ENCODE measurements around the gene AGRN.
"Not testable (repeated sequence)": the region's sequence is repeated elsewhere in the genome, so short reads cannot be mapped to it uniquely, and the experiment has no call there.

AGRN gene

GRCh38 chr1:973459-974292 is 46.2 kb upstream of the AGRN start:
- no peak for TF ChIP-seq CTCF (IDR thresholded peaks at IDR 0.05; ENCODE audit: unreplicated experiment in 3 of 3)
- Mint-ChIP-seq H3K9me3 (peaks cover 3% of the 10 kb centered on the region), H3K27ac (no peak overlapping the region), H3K36me3 (ENCODE audit: low read depth) (peaks cover 4% of the 10 kb centered on the region), H3K4me3 (no peak overlapping the region), H3K4me1 (no peaks in the 10 kb centered on the region), H3K27me3 (ENCODE audit: low read depth) (peaks cover 51% of the 10 kb centered on the region)

- Mint-ChIP-seq H3K4me3 (no peak overlapping the region), H3K27ac (no peak overlapping the region), H3K9me3 (peaks cover 3% of the 10 kb centered on the region), H3K36me3 (ENCODE audit: low read depth) (peaks cover 4% of the 10 kb centered on the region), H3K4me1 (no peaks in the 10 kb centered on the region), H3K27me3 (ENCODE audit: low read depth) (peaks cover 45% of the 10 kb centered on the region)
- no peak for TF ChIP-seq CTCF (IDR thresholded peaks at IDR 0.05; ENCODE audit: unreplicated experiment in 3 of 3)
These were observed 45.7 kb upstream of the AGRN start for GRCh38 chr1:974293-974640.

DNA sequence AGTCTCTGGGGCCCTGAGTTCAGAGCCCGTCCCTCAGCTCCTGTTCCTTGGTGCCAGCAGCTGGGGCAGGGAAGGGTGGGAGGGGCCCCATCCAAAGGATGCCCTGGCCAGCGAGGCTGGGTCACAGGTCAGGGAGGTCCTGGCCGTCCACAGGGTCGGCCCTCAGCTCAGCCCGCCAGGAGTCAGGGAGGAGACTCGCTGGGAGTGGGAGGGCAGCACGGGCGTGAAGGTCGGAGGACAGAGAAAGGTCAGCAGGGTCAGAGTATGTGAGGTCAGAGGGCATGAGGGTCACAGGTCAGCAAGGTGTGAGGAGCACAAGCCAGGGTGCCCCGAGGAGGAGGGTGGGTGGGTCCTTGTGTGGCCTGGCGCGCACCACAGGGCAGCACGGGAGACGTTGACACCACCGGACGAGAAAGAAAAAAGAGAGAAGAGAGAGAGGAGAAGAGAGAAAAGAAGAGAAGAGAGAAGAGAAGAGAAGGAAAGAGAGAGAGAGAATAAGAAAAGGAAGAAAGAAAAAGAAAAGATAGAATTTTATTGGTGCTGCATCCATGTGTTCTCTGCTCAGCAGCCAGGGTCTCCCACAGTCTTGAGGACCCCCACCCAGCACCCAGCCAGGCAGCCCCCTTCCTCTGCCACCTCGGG is 45.1 kb upstream of the AGRN start:
- H3K9me3 Mint-ChIP-seq, result peaks cover 3% of the 10 kb centered on the region
- H3K27ac Mint-ChIP-seq, result no peak overlapping the region
- peaks cover 4% of the 10 kb centered on the region for H3K36me3 Mint-ChIP-seq (ENCODE audit: low read depth)
- no peak overlapping the region for H3K4me3 Mint-ChIP-seq
- H3K4me1 Mint-ChIP-seq, result no peaks in the 10 kb centered on the region
- no peak for TF ChIP-seq CTCF (IDR thresholded peaks at IDR 0.05; ENCODE audit: unreplicated experiment in 3 of 3)
- peaks cover 39% of the 10 kb centered on the region for H3K27me3 Mint-ChIP-seq (ENCODE audit: low read depth)

DNA sequence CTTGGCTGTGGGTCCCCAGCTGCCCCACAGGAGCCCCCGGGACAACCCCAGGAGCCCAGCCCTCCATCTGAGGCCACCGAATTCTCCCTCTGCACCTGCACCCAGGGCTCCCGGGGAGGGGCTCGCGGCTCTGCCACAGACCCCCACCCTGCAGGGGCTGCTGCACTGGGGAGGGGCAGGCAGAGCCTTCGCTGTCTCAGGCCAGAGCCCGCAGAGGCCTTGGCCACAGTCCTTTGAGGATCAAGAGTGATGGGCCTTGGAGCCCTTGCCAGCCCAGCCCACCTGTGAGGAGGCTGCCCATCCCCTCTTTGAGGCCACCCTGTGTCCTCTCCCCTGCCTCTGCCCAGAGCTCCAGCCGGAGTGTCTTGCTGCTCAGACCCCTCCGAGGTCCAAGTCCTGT is 44.6 kb upstream of the AGRN start:
- Mint-ChIP-seq H3K9me3 (peaks cover 3% of the 10 kb centered on the region), H3K4me3 (no peak overlapping the region), H3K4me1 (no peaks in the 10 kb centered on the region), H3K27me3 (ENCODE audit: low read depth) (peaks cover 34% of the 10 kb centered on the region), H3K27ac (peak overlapping the region in 1 of 3 experiments; percentile 31), H3K36me3 (ENCODE audit: low read depth) (peaks cover 4% of the 10 kb centered on the region)
- no peak for TF ChIP-seq CTCF (IDR thresholded peaks at IDR 0.05; ENCODE audit: unreplicated experiment in 3 of 3)

DNA sequence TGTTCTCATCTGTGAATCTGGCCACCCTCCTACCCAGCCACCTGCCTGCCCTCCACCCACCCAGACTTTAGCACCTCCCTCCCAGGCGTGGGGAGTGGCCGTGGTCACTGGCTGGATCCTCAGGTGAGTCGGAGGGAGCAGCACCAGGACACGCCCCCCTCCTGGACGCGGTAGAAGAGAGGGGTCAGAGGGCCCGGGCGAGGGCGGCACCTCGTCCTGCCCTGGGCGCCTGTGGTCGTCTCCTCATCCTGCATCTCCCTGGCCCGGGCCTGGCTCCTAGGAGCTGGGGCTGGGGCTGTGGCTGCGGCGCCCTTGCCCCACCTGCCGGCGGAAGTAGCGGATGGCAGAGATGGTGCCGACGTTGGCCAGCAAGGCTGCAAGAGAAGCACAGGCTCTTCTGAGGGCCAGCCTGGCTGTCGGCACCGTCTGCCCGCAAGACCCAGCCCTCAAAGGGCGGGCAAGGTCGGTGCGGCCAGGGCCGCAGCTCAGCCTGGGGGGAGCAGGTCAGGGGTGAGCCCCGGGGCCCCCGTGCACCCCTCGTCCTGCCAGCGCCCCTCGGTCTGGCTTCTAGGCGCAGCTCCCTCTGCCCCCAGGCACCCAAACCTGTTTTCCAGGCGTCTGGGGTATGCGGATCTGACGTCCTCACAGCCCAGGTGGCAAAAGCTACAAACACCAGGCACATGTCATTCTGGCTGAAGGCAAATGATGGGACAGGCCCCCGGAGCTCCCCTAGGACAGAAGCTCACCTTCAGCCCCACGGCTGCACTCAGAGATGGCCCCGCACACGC is 43.8 kb upstream of the AGRN start:
- H3K4me3 Mint-ChIP-seq, result peak overlapping the region in 1 of 3 experiments; percentile 1
- peaks cover 27% of the 10 kb centered on the region for H3K27me3 Mint-ChIP-seq (ENCODE audit: low read depth)
- H3K36me3 Mint-ChIP-seq (ENCODE audit: low read depth), result peaks cover 4% of the 10 kb centered on the region
- peaks cover 3% of the 10 kb centered on the region for H3K9me3 Mint-ChIP-seq
- peak overlapping the region in 1 of 3 experiments; percentile 31 for H3K27ac Mint-ChIP-seq
- no peaks in the 10 kb centered on the region for H3K4me1 Mint-ChIP-seq
- peak; percentile 57 to 69 (median 63) for TF ChIP-seq CTCF (IDR thresholded peaks at IDR 0.05; ENCODE audit: unreplicated experiment in 3 of 3)

DNA sequence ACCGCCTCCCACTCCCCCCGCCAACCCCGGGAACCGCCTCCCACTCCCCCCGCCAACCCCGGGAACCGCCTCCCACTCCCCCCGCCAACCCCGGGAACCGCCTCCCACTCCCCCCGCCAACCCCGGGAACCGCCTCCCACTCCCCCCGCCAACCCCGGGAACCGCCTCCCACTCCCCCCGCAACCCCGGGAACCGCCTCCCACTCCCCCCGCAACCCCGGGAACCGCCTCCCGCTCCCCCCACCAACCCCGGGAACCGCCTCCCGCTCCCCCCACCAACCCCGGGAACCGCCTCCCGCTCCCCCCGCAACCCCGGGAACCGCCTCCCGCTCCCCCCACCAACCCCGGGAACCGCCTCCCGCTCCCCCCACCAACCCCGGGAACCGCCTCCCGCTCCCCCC is 43.1 kb upstream of the AGRN start:
- not testable (repeated sequence) for H3K4me1 Mint-ChIP-seq; H3K9me3 Mint-ChIP-seq; H3K36me3 Mint-ChIP-seq (ENCODE audit: low read depth); H3K27ac Mint-ChIP-seq; H3K4me3 Mint-ChIP-seq
- peaks cover 26% of the 10 kb centered on the region for H3K27me3 Mint-ChIP-seq (ENCODE audit: low read depth)

Measured in nephron (organoid).